IMR-90 (cell line): ENCODE data around the gene BCL11B. TPM values are rescaled to one million over a fixed set of nuclear protein-coding genes. Genes with fewer than 3 reads are reported as not detected.

Experiments used
- ATAC-seq: fragments of 200-7000 bp; cut with Tn5 transposase; 2 replicates; pipeline ENCODE4 v1.9.1; 2020; ENCODE audit warnings: low read depth, mild to moderate bottlenecking, moderate library complexity
- BruUV-seq: library from RNA; stranded (reverse); fragments of 400-500 nt; replicated peaks from 2 replicates; lab custom pipeline; 2021; lab: Mats Ljungman, UMichigan
- CTCF ChIA-PET: fragments of 300-600 bp; formaldehyde crosslinking; extraction: SDS; loops from one replicate; lab custom pipeline; 2021; ENCODE audit warnings: antibody characterized with exemption; lab: Yijun Ruan, JAX
- POLR2A ChIA-PET: fragments of 300-600 bp; sonication (Branson Sonifier 250); formaldehyde crosslinking; loops from one replicate; lab custom pipeline; 2022; ENCODE audit warnings: antibody characterized with exemption; ENCODE audit not compliant: unreplicated experiment; lab: Charles Lee
- DNase-seq: peaks from one replicate; pipeline ENCODE4 v3.0.0; 2013
- H2AFZ ChIP-seq: replicated peaks from 2 replicates; pipeline ENCODE3; 2013; ENCODE audit warnings: low read length, mild to moderate bottlenecking; ENCODE audit not compliant: poor library complexity
- H2AK5ac ChIP-seq: 2 replicates; pipeline ENCODE4 v1.6.1; 2013; ENCODE audit warnings: low read depth, low read length, inconsistent platforms
- H2AK9ac ChIP-seq: replicated peaks from 2 replicates; pipeline ENCODE3; 2013; ENCODE audit warnings: mild to moderate bottlenecking, low read depth, low read length, moderate library complexity; ENCODE audit not compliant: poor library complexity
- H2BK120ac ChIP-seq: 2 replicates; pipeline ENCODE4 v1.6.1; 2013; ENCODE audit warnings: low read depth, low read length, inconsistent platforms
- H2BK15ac ChIP-seq: 3 replicates; pipeline ENCODE4 v1.6.1; 2013; ENCODE audit warnings: low read depth, low read length, inconsistent platforms
- H2BK20ac ChIP-seq: 2 replicates; pipeline ENCODE4 v1.6.1; 2013; ENCODE audit warnings: low read depth, mild to moderate bottlenecking, inconsistent platforms, low read length, moderate library complexity
- H2BK5ac ChIP-seq: 2 replicates; pipeline ENCODE4 v1.6.1; 2013; ENCODE audit warnings: mild to moderate bottlenecking, low read depth, low read length, inconsistent platforms; ENCODE audit not compliant: poor library complexity, severe bottlenecking
- H3K14ac ChIP-seq: replicated peaks from 2 replicates; pipeline ENCODE4 v1.6.1; 2013; ENCODE audit warnings: low read depth, low read length, inconsistent platforms
- H3K18ac ChIP-seq: 2 replicates; pipeline ENCODE4 v1.6.1; 2013; ENCODE audit warnings: low read depth, low read length, control low read depth
- H3K23ac ChIP-seq: 2 replicates; pipeline ENCODE4 v1.6.1; 2013; ENCODE audit warnings: low read depth, low read length, inconsistent platforms
- H3K27ac ChIP-seq: 2 replicates; pipeline ENCODE4 v1.5.1; 2013; ENCODE audit warnings: mild to moderate bottlenecking, control low read depth, low read length; ENCODE audit not compliant: insufficient read depth
- H3K27me3 ChIP-seq: 2 replicates; pipeline ENCODE4 v1.6.1; 2013; ENCODE audit warnings: low read length; ENCODE audit not compliant: control insufficient read depth, insufficient read depth
- H3K36me3 ChIP-seq: 2 replicates; pipeline ENCODE4 v1.6.1; 2013; ENCODE audit warnings: low read length, mixed read lengths; ENCODE audit not compliant: control insufficient read depth, insufficient read depth
- H3K4ac ChIP-seq: 2 replicates; pipeline ENCODE4 v1.6.1; 2013; ENCODE audit warnings: low read depth, low read length, inconsistent platforms
- H3K4me1 ChIP-seq: 2 replicates; pipeline ENCODE4 v1.6.1; 2013; ENCODE audit warnings: low read length, mixed read lengths; ENCODE audit not compliant: control insufficient read depth, insufficient read depth
- H3K4me2 ChIP-seq: 2 replicates; pipeline ENCODE4 v1.6.1; 2013; ENCODE audit warnings: low read depth, mild to moderate bottlenecking, control low read depth, low read length, moderate library complexity
- H3K4me3 ChIP-seq: 2 replicates; pipeline ENCODE4 v1.5.1; 2013; ENCODE audit warnings: low read depth, mild to moderate bottlenecking, control low read depth, low read length, moderate library complexity; ENCODE audit not compliant: insufficient read depth
- H3K56ac ChIP-seq: 2 replicates; pipeline ENCODE4 v1.6.1; 2013; ENCODE audit warnings: low read length, inconsistent platforms; ENCODE audit not compliant: insufficient read depth; ENCODE audit errors: extremely low read depth
- H3K79me1 ChIP-seq, 2 experiments: 2 replicates each; pipeline ENCODE4 v1.6.1; 2013; ENCODE audit warnings: low read length in 2 of 2, inconsistent platforms in 1 of 2, low read depth in 1 of 2
- H3K9ac ChIP-seq: 2 replicates; pipeline ENCODE4 v1.6.1; 2013; ENCODE audit warnings: low read depth, low read length, control low read depth
- H3K9me1 ChIP-seq: 2 replicates; pipeline ENCODE4 v1.6.1; 2013; ENCODE audit warnings: low read length, inconsistent platforms; ENCODE audit not compliant: insufficient read depth
- H3K9me3 ChIP-seq: 2 replicates; pipeline ENCODE4 v1.6.1; 2013; ENCODE audit warnings: low read length; ENCODE audit not compliant: control insufficient read depth, insufficient read depth
- H4K20me1 ChIP-seq: 2 replicates; pipeline ENCODE4 v1.6.1; 2013; ENCODE audit warnings: low read length, inconsistent platforms; ENCODE audit not compliant: insufficient read depth
- H4K5ac ChIP-seq: 2 replicates; pipeline ENCODE4 v1.6.1; 2013; ENCODE audit warnings: mild to moderate bottlenecking, low read depth, low read length, control low read depth
- H4K8ac ChIP-seq, 2 experiments: 2 replicates each; pipeline ENCODE4 v1.6.1; 2013; ENCODE audit warnings: low read depth in 2 of 2, low read length in 2 of 2, control low read depth in 1 of 2, inconsistent platforms in 1 of 2
- H4K91ac ChIP-seq: 2 replicates; pipeline ENCODE4 v1.6.1; 2013; ENCODE audit warnings: low read depth, low read length, inconsistent platforms; ENCODE audit not compliant: insufficient read depth
- BHLHE40 ChIP-seq: fragments of 150-350 bp; IDR thresholded peaks from 2 replicates; pipeline ENCODE4 v1.6.1; 2016; ENCODE audit warnings: mild to moderate bottlenecking, low read depth, low read length
- CEBPB ChIP-seq: IDR thresholded peaks from 2 replicates; pipeline ENCODE4 v1.6.1; 2012; ENCODE audit warnings: low read depth, low read length, improper control_type of control experiment
- CHD1 ChIP-seq: IDR thresholded peaks from 2 replicates; pipeline ENCODE4 v1.6.1; 2012; ENCODE audit warnings: low read depth, low read length, improper control_type of control experiment
- MAFK ChIP-seq: IDR thresholded peaks from 2 replicates; pipeline ENCODE4 v1.6.1; 2012; ENCODE audit warnings: low read depth, low read length, improper control_type of control experiment
- MXI1 ChIP-seq: IDR thresholded peaks from 2 replicates; pipeline ENCODE4 v1.6.1; 2012; ENCODE audit warnings: low read depth, mild to moderate bottlenecking, low read length, moderate library complexity, borderline replicate concordance
- POLR2A ChIP-seq: IDR thresholded peaks from 2 replicates; pipeline ENCODE4 v1.6.1; 2012; ENCODE audit warnings: mild to moderate bottlenecking, low read depth, low read length
- RAD21 ChIP-seq: IDR thresholded peaks from 2 replicates; pipeline ENCODE4 v1.6.1; 2012; ENCODE audit warnings: low read length, improper control_type of control experiment
- RCOR1 ChIP-seq: IDR thresholded peaks from 2 replicates; pipeline ENCODE4 v1.6.1; 2012; ENCODE audit warnings: mild to moderate bottlenecking, low read length, improper control_type of control experiment; ENCODE audit not compliant: insufficient replicate concordance
- SMC3 ChIP-seq: fragments of 150-350 bp; IDR thresholded peaks from 2 replicates; pipeline ENCODE4 v1.6.1; 2016; ENCODE audit warnings: low read depth, mild to moderate bottlenecking, antibody characterized with exemption, low read length, moderate library complexity
- WGBS, 2 experiments: methylation state at CpG; one replicate each; pipeline versions ENCODE4 v1.1.5 to v1.1.7; 2013; ENCODE audit warnings: missing lambda C conversion rate in 2 of 2; ENCODE audit not compliant: insufficient read length in 1 of 2; ENCODE audit errors: extremely low coverage in 2 of 2; 5-methylcytosine and 5-hydroxymethylcytosine counted together
- dilution Hi-C: fragments of 300-500 bp; cut with HindIII; formaldehyde crosslinking; loops from one replicate; pipeline ENCODE4 v1.14.3; 2018; ENCODE audit warnings: low sequenced_read_pairs; ENCODE audit not compliant: unreplicated experiment
- in situ Hi-C: fragments of 300-500 bp; cut with MboI; formaldehyde crosslinking; loops from 3 replicates; pipeline ENCODE4 v1.14.3; 2019; ENCODE audit warnings: low sequenced_read_pairs, inconsistent platforms, mixed read lengths
- intact Hi-C: fragments of 100-400 bp; cut with micrococcal nuclease; formaldehyde crosslinking; loops from 2 replicates; pipeline ENCODE4 v1.10.0; 2022
- polyA plus RNA-seq, 3 experiments: library from polyadenylated mRNA; depleted of rRNA; stranded (reverse); fragments of >200 nt; gene quantifications; 2 replicates each; pipeline ENCODE4 v1.2.3, GENCODE V29; 2012; ENCODE audit warnings: low replicate concordance in 1 of 3
- total RNA-seq: library from RNA; depleted of rRNA; stranded (reverse); fragments of >200 nt; gene quantifications from 2 replicates; pipeline ENCODE4 v1.2.3, GENCODE V29; 2012

Gene BCL11B
- total and polyA plus RNA-seq, 2 of the 4 experiments (the other 2 are of a cell fraction), result under 0.01 TPM; not detected in 1

DNA sequence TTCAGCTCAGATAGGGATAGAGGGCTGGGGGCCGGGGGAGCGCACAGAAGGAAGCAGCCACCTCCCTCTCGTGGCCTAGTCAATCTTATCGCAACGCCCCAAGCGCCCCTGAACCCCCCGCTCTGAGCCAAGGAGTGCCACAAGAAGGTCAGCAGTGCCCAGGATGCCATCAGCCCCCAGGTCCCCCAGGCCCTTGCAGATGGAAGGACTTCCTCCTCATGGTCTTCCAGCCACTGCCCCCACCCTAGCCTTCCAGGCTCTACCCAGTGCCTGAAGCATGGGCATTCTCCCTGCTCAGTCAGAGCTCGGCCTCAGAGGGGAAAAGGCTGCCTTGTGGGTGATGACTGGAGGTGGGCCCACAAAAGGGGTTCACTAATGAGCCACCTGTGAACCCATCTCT is 68.2 kb downstream of the BCL11B start:
- Histone ChIP-seq H3K56ac (no peak overlapping the region), H3K9me3 (peaks cover 27% of the 10 kb centered on the region; the same call in 1 of the 2 replicates), H2AK5ac (no peak overlapping the region), H3K4ac (no peak overlapping the region), H2BK20ac (no peak overlapping the region), H3K27me3 (no peaks in the 10 kb centered on the region), H3K14ac (no peak overlapping the region), H4K20me1 (no peaks in the 10 kb centered on the region), H3K4me3 (no peak overlapping the region), H2AK9ac (no peak overlapping the region), H4K91ac (no peak overlapping the region), H3K27ac (no peak overlapping the region), H3K18ac (no peak overlapping the region), H2BK120ac (no peak overlapping the region), H2BK15ac (no peak overlapping the region), H3K9ac (no peak overlapping the region), H3K4me1 (no peaks in the 10 kb centered on the region), H3K4me2 (no peak overlapping the region), H3K9me1 (no peaks in the 10 kb centered on the region), H4K5ac (no peak overlapping the region), H2BK5ac (no peak overlapping the region), H2AFZ (no peak overlapping the region), H3K79me1 (no peaks in the 10 kb centered on the region), H4K8ac (no peak overlapping the region), H3K36me3 (no peaks in the 10 kb centered on the region), H3K23ac (no peak overlapping the region)
- CTCF ChIA-PET, result no interaction called here
- DNase-seq (no peak), ATAC-seq (no peak)
- BruUV-seq, result no TSS peak
- in situ Hi-C loops (no loop called here), intact Hi-C loops (no loop called here), dilution Hi-C loops (no loop called here)
- WGBS, 2 experiments, result no CpG with 5 or more reads among the region's 8 CpGs
- no peak for TF ChIP-seq MXI1
- no peak for TF ChIP-seq BHLHE40
- no peak for TF ChIP-seq CHD1
- TF ChIP-seq RCOR1, result no peak
- no peak for TF ChIP-seq MAFK
- TF ChIP-seq POLR2A, result no peak
- TF ChIP-seq SMC3, result no peak
- no peak for TF ChIP-seq RAD21
- no peak for TF ChIP-seq CEBPB
- POLR2A ChIA-PET, result no interaction called here
